HG03139 (cell line): ENCODE measurements around the gene ATP2A2.

ENCODE experiments used
- ATAC-seq: cut with Tn5 transposase; IDR thresholded peaks from one replicate; pipeline ENCODE4 v1.9.1; 2021; ENCODE audit not compliant: unreplicated experiment

ATP2A2 gene

DNA sequence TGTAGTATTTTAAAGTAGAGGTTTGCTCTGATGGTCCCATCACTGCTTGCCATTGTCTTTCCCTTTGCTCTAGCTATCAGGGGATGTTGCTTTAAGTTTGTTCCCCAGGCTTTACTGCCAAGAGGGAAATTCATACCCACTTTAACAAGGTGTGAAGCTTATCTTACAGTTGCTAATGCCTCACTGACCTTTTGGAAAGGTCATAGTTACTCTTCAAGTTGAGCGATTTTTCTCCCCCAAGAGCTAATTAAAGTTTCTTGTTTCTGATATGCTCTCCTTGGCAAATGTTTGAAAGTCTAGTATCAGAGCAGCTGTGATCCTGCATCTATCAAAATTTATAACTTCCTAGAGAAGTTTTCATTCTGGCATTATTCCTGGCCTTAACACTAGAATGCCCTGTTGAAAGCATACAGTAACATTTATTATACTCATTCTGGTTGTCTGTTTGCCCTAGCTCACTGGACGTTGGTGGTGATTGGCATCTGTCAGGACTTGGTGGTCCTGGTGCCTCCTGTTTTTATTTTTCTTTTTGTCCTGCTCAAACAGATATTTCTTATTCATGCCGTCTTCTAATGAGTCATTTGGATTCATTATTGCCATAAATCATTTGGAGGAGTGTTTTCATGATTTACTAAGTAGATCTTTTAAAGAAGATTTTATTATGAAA lies 8.1 kb downstream of the ATP2A2 start:
- ATAC-seq: no peak

DNA sequence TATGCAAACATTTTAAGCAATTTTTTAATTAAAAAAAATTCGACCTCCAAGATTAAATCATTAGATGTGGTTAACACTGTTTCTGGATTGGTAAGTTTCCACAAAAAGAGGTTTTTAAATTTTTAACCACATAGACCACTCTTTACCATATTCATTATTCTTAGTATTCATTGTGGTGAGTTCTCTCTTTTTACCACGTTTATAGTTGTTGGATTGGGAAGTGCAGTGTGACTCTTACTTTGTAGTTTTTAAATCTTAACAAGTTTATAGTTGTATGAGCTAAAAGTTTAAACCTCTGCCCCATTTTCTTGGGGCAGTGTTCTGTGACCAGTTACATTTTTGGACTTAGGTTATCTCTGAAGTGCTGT lies 8.6 kb downstream of the ATP2A2 start:
- ATAC-seq: no peak

- ATAC-seq: no peak
Measured at GRCh38 chr12:110301065-110301806, 20.2 kb downstream of the ATP2A2 start.

DNA sequence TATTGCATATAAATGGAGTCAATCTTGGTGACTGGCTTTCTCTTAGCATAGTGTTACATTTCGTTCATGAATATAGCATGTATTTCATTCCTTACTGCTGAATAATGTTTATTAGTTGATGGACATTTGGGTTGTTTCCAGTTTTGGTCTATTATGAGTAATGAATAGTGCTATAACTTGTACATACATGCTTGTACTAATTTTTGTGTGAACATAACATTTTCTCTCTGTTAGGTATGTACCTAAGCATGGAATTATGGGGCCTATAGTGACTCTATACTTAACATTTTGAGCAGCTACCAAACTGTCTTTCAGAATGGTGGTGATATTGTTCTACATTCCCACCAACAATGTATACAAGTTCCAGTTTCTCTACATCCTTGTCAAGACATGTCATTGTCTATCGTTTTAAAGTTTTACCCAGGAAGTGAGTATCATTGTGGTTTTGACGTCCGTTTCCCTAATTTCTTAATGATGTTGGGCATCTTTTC lies 23.1 kb downstream of the ATP2A2 start:
- ATAC-seq: no peak

GRCh38 chr12:110307372-110307771 lies 26.3 kb downstream of the ATP2A2 start:
- ATAC-seq: no peak

DNA sequence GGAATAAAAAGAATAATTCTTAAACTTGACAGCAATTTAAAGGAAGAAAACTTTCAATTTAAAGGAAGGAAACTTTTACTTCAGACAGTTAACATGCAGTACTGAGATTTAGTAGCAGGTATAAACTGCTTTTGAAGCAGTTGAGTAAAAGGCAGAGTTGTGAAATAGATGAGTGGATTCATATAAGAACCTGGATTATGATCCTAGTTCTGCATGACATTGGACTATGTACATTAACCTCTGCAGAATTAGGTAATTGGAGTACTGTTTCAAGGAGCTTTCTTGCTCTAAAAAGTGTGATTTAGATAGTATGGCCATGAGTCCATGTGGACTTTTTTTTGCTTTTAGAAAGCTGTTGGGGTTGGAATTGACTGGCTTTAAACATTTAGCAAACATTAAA lies 29.7 kb downstream of the ATP2A2 start:
- ATAC-seq: no peak

DNA sequence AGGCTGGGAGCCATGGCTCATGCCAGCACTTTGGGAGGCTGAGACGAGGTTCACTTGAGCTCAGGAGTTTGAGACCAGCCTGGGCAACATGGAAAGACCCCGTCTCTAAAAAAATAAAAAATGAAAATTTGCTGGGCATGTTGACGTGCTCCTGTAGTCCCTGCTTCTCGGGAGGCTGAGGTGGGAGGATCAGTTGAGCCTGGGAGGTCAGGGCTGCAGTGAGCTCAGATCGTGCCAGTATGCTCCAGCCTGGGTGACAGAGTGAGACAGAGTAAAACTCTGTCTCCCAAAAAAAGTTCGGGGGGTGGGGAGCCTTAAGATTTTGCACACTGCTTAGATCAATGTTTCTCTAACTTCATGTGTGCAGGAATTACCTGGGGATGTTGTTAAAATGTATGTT lies 30.9 kb downstream of the ATP2A2 start:
- no peak for ATAC-seq

DNA sequence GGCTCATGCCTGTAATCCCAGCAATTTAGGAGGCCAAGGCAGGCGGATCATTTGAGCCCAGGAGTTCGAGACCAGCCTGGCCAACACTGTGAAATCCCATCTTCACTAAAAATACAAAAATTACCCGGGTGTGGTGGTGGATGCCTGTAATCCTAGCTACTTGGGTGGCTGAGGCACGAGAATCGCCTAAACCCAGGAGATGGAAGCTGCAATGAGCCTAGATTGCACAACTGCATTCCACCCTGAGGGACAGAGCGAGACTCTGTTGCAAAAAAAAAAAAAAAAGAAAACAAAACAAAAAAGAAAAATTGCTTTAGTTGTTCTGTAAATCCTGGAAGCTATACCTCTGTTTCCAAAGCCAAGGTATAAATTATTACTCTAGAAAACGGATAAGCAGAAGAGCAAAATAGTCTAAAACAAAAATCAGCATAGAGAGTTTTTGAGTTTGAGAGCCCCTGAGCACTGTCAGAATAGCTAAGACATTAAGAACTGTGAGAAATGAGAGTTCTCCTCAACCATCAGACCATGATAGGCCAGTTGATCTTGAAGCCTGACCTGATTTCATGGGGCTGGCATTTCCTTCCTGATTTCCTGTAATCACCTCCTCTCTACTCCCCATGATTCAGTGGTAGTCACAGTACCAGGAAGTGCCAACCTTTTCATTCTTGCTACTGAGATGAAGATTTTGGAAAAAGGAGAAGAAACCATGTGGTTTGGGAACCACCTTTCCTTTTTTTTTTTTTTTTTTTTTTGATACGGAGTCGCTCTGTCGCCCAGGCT lies 31.7 kb downstream of the ATP2A2 start:
- ATAC-seq: no peak

GRCh38 chr12:110314308-110314707 lies 33.3 kb downstream of the ATP2A2 start:
- ATAC-seq: no peak

DNA sequence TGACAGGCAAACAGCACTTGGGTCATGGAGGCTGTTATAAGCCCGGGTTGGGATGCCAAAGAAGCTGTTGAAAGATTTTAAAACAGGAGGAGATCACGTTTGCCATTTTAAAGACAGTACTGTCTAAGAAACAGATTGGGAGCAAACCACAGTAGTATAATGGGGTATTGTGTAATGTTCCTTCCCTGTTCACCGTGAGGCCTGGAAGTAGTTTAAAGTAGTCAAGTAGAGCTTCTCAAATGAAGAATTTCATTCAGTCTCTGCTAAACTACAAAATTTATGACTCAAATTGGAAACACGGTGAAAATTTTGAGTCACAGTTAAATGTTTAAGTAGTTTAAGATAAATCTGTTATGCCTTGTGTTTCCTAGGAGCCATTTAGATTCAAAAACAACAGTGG lies 35.8 kb downstream of the ATP2A2 start:
- ATAC-seq: no peak

- no peak for ATAC-seq
Measured at GRCh38 chr12:110317911-110318310, 36.9 kb downstream of the ATP2A2 start.

DNA sequence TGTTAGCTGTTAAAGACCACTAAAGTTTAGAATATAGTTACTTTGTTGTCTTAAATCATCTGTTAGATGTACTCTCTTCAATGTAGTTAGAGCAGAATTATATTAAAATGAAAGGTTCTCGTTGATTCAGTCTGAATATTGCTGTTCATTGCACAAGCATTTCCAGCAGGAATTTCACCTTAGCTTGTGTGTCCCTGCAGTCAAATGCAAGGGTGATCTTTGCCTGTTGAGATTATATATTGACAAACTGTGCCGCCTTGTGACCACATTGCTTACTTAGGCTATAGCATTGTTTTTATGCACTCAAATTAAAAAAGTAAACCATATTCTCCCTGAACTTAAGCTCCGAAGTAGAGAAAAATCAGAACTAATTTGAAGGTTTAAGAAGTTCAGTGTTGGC lies 39.5 kb downstream of the ATP2A2 start:
- no peak for ATAC-seq

DNA sequence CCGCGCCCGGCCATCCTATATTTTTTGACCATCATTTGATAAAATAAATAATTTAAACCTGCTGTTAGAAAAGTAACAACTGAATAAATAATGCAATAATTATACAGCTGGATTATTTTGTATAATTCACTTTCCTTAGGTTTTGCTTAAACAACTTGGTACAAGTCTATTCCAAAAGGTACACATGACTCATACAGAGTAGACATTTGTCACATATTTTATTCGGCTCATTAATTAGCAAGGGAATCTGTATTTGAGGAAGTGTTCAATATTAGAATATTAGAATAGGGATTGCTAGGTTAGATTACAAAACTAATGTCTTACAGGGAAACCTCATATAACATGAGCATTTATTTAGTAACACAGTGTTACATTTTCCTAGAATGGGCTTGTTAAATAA lies 48.7 kb downstream of the ATP2A2 start:
- ATAC-seq: no peak

GRCh38 chr12:110330124-110330523 lies 49.1 kb downstream of the ATP2A2 start:
- no peak for ATAC-seq

DNA sequence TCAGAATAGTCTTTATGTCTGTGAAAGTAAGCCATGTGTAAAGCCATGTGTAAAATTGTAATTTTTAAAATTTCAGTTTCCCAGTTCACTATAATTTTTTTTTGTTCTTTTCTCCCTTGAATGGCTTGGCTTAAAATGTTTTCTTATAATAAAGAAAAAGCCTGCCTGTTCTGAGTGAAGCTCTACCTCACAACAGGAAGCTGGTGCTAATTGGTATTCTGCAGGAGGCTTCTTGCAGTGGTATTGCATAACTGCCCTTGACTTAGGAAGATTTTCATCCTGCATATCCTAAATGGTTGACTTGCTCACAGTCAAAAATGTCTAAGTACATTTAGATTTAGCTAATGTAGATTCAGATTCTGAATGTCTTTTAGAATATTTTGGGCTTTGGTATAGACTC lies 49.5 kb downstream of the ATP2A2 start:
- no peak for ATAC-seq

GRCh38 chr12:110333201-110333600 lies 52.2 kb downstream of the ATP2A2 start:
- ATAC-seq: no peak

- no peak for ATAC-seq
Measured at GRCh38 chr12:110335481-110336045, 54.5 kb downstream of the ATP2A2 start.

DNA sequence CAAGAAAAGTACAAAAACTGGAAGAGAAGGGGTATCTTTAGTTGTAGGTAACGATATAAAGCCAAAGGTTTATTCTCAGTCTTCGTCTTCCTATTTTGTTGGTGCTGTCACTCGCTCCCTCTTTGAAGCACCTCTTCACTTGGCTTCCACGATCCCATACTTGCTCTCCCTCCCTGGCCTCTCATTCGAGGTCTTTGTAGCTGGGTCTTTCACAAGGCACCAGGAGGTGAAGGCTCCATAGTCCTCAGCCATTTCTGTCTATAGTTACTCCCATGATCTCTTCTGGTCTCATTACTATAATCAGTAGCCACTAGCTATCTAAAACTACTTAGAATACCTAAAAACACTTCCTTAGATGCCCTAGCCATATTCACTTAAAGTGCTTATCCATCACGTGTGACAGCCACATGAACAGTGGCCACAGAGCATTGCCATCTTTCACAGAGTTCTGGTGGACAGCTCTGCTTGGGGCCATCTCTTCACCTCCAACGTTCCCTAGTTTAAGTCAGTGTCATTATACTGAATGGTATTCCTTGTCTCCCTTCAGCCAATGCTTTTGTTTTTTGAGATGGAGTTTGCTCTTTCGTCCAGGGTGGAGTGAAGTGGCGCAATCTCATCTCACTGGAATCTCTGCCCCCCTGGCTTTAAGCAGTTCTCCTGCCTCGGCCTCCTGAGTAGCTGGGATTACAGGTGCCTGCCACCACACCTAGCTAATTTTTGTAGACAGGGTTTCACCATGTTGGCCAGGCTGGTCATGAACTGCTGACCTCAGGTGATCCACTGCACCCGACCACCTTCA lies 57.1 kb downstream of the ATP2A2 start:
- ATAC-seq: no peak

GRCh38 chr12:110338754-110339153 lies 57.7 kb downstream of the ATP2A2 start:
- ATAC-seq: no peak

- no peak for ATAC-seq
Measured at GRCh38 chr12:110339184-110339952, 58.3 kb downstream of the ATP2A2 start.
